ENCODE measurements around the gene RNF150. TPM values are rescaled to one million over a fixed set of nuclear protein-coding genes. Genes with fewer than 3 reads are reported as not detected.

Gene RNF150
- total RNA-seq, 2 donors from 2014 or later: 11.7 to 12.3 TPM

GRCh38 chr4:141038428-141038827, 94.8 kb downstream of the RNF150 start:
- intact Hi-C loops (cut with DNase I): no loop called here
- no peaks in the 10 kb centered on the region for H3K4me1 ChIP-seq (replicated peaks)
- TF ChIP-seq POLR2A (IDR thresholded peaks at IDR 0.05): no peak
- TF ChIP-seq POLR2AphosphoS5 (IDR thresholded peaks at IDR 0.05): no peak
- TF ChIP-seq CTCF (IDR thresholded peaks at IDR 0.05): no peak
- no peaks in the 10 kb centered on the region for H3K9me3 ChIP-seq
- no peak overlapping the region for H3K4me3 ChIP-seq
- WGBS: 93% methylated on average over 3 of the region's 3 CpGs
- no peaks in the 10 kb centered on the region for H3K36me3 ChIP-seq
- no peaks in the 10 kb centered on the region for H3K27me3 ChIP-seq (replicated peaks; ENCODE audit: insufficient read depth)
- DNase-seq (ENCODE audit: low spot score): no peak
- no peak overlapping the region for H3K27ac ChIP-seq

- intact Hi-C loops (cut with DNase I): no loop called here
These were observed 95.8 kb downstream of the RNF150 start for GRCh38 chr4:141037446-141037845.

GRCh38 chr4:141036786-141037185, 96.5 kb downstream of the RNF150 start:
- intact Hi-C loops (cut with DNase I): no loop called here
- Histone ChIP-seq H3K27me3 (replicated peaks; ENCODE audit: insufficient read depth) (no peaks in the 10 kb centered on the region), H3K9me3 (no peaks in the 10 kb centered on the region), H3K27ac (no peak overlapping the region), H3K4me3 (no peak overlapping the region), H3K36me3 (no peaks in the 10 kb centered on the region), H3K4me1 (replicated peaks) (no peaks in the 10 kb centered on the region)
- TF ChIP-seq CTCF (IDR thresholded peaks at IDR 0.05) (no peak), POLR2A (IDR thresholded peaks at IDR 0.05) (no peak), POLR2AphosphoS5 (IDR thresholded peaks at IDR 0.05) (no peak)
- 73% methylated on average over 2 of the region's 2 CpGs for WGBS
- no peak for DNase-seq (ENCODE audit: low spot score)

More at GRCh38 chr4:141037446-141037845, 95.8 kb downstream of the RNF150 start:
- TF ChIP-seq POLR2A (IDR thresholded peaks at IDR 0.05) (no peak), CTCF (IDR thresholded peaks at IDR 0.05) (no peak), POLR2AphosphoS5 (IDR thresholded peaks at IDR 0.05) (no peak)
- Histone ChIP-seq H3K27me3 (replicated peaks; ENCODE audit: insufficient read depth) (no peaks in the 10 kb centered on the region), H3K4me3 (no peak overlapping the region), H3K27ac (no peak overlapping the region), H3K4me1 (replicated peaks) (no peaks in the 10 kb centered on the region), H3K9me3 (no peaks in the 10 kb centered on the region), H3K36me3 (no peaks in the 10 kb centered on the region)
- DNase-seq (ENCODE audit: low spot score): no peak

GRCh38 chr4:141035920-141036319, 97.3 kb downstream of the RNF150 start:
- no peak for DNase-seq (ENCODE audit: low spot score)
- Histone ChIP-seq H3K27ac (no peak overlapping the region), H3K4me1 (replicated peaks) (no peaks in the 10 kb centered on the region), H3K27me3 (replicated peaks; ENCODE audit: insufficient read depth) (no peaks in the 10 kb centered on the region), H3K36me3 (no peaks in the 10 kb centered on the region), H3K4me3 (no peak overlapping the region), H3K9me3 (no peaks in the 10 kb centered on the region)
- TF ChIP-seq POLR2A (IDR thresholded peaks at IDR 0.05) (no peak), CTCF (IDR thresholded peaks at IDR 0.05) (no peak), POLR2AphosphoS5 (IDR thresholded peaks at IDR 0.05) (no peak)
- intact Hi-C loops (cut with DNase I): no loop called here

- no peaks in the 10 kb centered on the region for H3K9me3 ChIP-seq
These were observed 105.2 kb downstream of the RNF150 start for GRCh38 chr4:141028024-141028529.

More at GRCh38 chr4:141028024-141028529, 105.2 kb downstream of the RNF150 start:
- intact Hi-C loops (cut with DNase I): no loop called here
- H3K4me1 ChIP-seq (replicated peaks): no peaks in the 10 kb centered on the region
- no peaks in the 10 kb centered on the region for H3K36me3 ChIP-seq
- WGBS: 28% methylated on average over 2 of the region's 2 CpGs
- no peaks in the 10 kb centered on the region for H3K27me3 ChIP-seq (replicated peaks; ENCODE audit: insufficient read depth)
- H3K4me3 ChIP-seq: no peak overlapping the region
- no peak for DNase-seq (ENCODE audit: low spot score)
- TF ChIP-seq POLR2AphosphoS5 (IDR thresholded peaks at IDR 0.05) (peak; percentile 5), POLR2A (IDR thresholded peaks at IDR 0.05) (no peak), CTCF (IDR thresholded peaks at IDR 0.05) (no peak)
- H3K27ac ChIP-seq: no peak overlapping the region
